AG10803 (cell line): ENCODE results near the gene DNAH3.
A peak's percentile ranks its signal among the peaks of the same experiment; 100 is the strongest.
"Not testable (repeated sequence)": the region's sequence is repeated elsewhere in the genome, so short reads cannot be mapped to it uniquely, and the experiment has no call there.

Source experiments
- DNase-seq: peaks from one replicate; pipeline ENCODE4 v3.0.0; 2010; ENCODE audit warnings: low read depth
- H3K4me3 ChIP-seq: 2 replicates; pipeline ENCODE4 v1.5.1; 2011; ENCODE audit warnings: mild to moderate bottlenecking, low read length, control low read depth
- CTCF ChIP-seq: conservative IDR thresholded peaks from 2 replicates; pipeline ENCODE4 v1.5.1; 2011; ENCODE audit warnings: mild to moderate bottlenecking, low read length, control low read depth, inconsistent platforms

DNAH3 gene

GRCh38 chr16:21159281-21159951, 8.8 kb upstream of the DNAH3 start:
- no peak for DNase-seq
- no peak for TF ChIP-seq CTCF
- peak overlapping the region; percentile 71 for H3K4me3 ChIP-seq

- DNase-seq: peak; percentile 69
- no peak for TF ChIP-seq CTCF
- peak within 1 kb of the TSS; percentile 71 for H3K4me3 ChIP-seq
These were observed 7.8 kb upstream of the DNAH3 start, which contains the start of gene LDAF1 for GRCh38 chr16:21158208-21159110. LDAF1 (plus strand) TSS chr16:21158674; CDS start chr16:21161183, 2,509 bp downstream.

- DNase-seq: no peak
- TF ChIP-seq CTCF: no peak
- H3K4me3 ChIP-seq: no peak overlapping the region
These were observed 7.0 kb upstream of the DNAH3 start for GRCh38 chr16:21157632-21158031.

- peak; percentile 81 for DNase-seq
- peak; percentile 83 for TF ChIP-seq CTCF
These were observed 6.3 kb upstream of the DNAH3 start for GRCh38 chr16:21156767-21157467.

GRCh38 chr16:21156011-21156410, 5.4 kb upstream of the DNAH3 start:
- not testable (repeated sequence) for DNase-seq

More at GRCh38 chr16:21156767-21157467, 6.3 kb upstream of the DNAH3 start:
- H3K4me3 ChIP-seq: no peak overlapping the region

GRCh38 chr16:21153124-21153729, 2.6 kb upstream of the DNAH3 start:
- DNase-seq, H3K4me3 ChIP-seq: not testable (repeated sequence)

More at GRCh38 chr16:21156011-21156410, 5.4 kb upstream of the DNAH3 start:
- H3K4me3 ChIP-seq: not testable (repeated sequence)

GRCh38 chr16:21152160-21153030, 1.7 kb upstream of the DNAH3 start:
- DNase-seq, H3K4me3 ChIP-seq: not testable (repeated sequence)

- no peak for DNase-seq
- no peak for TF ChIP-seq CTCF
These were observed 4.9 kb downstream of the DNAH3 start for GRCh38 chr16:21145738-21146137.

More at GRCh38 chr16:21145738-21146137, 4.9 kb downstream of the DNAH3 start:
- no peak overlapping the region for H3K4me3 ChIP-seq
